HT1080 (cell line): ENCODE data around the gene JAK1. TPM values are rescaled to one million over a fixed set of nuclear protein-coding genes. Genes with fewer than 3 reads are reported as not detected.
"Not testable (repeated sequence)": the region's sequence is repeated elsewhere in the genome, so short reads cannot be mapped to it uniquely, and the experiment has no call there.

Source experiments
- DNase-seq: peaks from one replicate; pipeline ENCODE4 v3.0.0-alpha.2; 2015; ENCODE audit warnings: low read depth
- polyA plus RNA-seq, 2 experiments: library from polyadenylated mRNA; depleted of rRNA; stranded (reverse); fragments of >200 nt; gene quantifications; 2 replicates each; pipeline ENCODE4 v1.2.3, GENCODE V29; 2015
- total RNA-seq: library from RNA; depleted of rRNA; stranded (reverse); fragments of >200 nt; shearing (Covaris generic); gene quantifications from 2 replicates; pipeline ENCODE4 v1.2.3, GENCODE V29; 2014; rRNA removed

The JAK1 gene
- total RNA-seq, result 50.0 and 55.3 TPM in 2 replicates
- polyA plus RNA-seq (2015; cell fraction: cytosol; rRNA removed), result 37.9 and 49.2 TPM in 2 replicates
- 68.8 and 98.1 TPM in 2 replicates for polyA plus RNA-seq (2015; cell fraction: nucleus; rRNA removed)

DNA sequence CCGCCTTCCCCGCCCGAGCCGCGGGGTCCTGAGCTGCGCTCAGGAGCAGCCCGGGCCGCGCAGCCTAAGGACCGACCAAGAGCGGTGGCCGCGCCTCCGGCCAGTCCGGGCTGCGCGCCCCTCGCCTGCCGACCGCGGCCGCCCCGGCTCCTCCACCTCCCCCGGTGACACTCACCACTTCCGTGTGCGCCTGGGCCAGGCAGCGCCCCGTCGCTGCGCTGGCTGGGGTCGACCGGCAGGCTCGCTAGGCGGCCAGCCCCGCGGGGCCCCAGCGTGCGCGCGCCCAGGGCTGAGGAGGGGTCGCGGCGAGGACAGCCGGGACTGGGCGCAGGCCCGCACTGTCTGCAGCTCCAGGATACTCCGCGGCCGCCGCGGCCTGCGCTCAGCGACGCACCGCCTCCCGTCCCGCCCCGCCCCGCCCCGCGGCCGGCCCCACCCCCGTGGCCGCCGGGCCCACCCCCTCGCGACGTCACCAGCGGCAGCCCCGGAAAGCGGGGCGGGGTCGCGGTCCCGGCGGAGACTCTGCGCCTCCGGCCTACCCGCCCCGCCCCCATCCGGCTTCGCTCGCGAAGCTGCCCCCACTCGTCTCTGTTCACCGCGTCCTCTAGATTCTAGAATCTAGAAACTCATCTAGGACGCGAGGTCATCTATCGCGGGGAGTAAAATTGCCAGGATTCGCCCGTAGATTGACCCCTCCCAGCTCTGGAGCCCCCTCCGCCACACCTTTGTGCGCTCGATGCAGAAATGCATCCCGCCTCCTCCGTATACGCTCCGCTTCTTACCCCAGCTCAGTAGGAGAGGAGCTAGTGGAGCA is at the start of gene JAK1:
Gene JAK1, minus strand, starts transcription at position 392 of the 814 bp plus-strand sequence. CDS start 80,285 bp downstream, outside the sequence.
- peak; percentile 59 for DNase-seq

DNA sequence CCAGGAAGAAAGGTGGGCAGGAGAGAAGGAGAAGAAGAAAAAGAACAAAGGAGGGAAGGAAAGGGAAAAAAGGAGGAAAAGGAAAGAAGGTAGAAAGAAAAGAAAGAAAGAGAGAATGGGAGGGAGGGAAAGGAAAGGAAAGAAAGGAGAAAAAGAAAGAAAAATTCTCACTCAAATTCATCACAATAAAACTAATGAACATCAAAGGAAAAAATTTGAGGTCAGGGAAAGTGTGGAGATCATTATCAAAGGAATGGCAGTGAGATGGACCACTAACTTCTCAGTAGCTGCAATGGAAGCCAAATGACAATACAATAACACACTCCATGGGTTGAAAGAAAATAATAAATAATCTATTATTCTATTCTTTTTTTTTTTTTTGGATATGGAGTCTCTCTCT is 48.0 kb upstream of the JAK1 start:
- no peak for DNase-seq

DNA sequence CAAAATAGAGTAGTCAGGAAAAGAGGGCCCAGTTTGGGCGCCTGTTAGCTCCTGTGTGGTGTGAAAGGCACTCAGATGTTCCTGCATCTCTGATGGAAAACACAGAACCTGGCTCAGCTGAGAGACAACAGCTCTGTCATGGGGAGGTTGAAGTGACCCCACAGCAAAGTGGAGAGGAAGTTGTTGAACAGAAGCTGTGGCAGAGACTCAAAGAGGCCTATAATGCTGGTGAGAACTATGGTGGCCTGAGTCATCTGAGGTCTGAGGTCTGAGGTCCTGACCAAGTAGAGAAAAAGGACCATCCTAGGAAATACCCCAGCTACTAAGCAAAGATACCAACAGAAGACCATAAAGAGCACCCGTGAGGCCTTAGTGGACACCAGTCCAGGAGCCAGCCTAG is 45.6 kb upstream of the JAK1 start:
- peak; percentile 10 for DNase-seq

DNA sequence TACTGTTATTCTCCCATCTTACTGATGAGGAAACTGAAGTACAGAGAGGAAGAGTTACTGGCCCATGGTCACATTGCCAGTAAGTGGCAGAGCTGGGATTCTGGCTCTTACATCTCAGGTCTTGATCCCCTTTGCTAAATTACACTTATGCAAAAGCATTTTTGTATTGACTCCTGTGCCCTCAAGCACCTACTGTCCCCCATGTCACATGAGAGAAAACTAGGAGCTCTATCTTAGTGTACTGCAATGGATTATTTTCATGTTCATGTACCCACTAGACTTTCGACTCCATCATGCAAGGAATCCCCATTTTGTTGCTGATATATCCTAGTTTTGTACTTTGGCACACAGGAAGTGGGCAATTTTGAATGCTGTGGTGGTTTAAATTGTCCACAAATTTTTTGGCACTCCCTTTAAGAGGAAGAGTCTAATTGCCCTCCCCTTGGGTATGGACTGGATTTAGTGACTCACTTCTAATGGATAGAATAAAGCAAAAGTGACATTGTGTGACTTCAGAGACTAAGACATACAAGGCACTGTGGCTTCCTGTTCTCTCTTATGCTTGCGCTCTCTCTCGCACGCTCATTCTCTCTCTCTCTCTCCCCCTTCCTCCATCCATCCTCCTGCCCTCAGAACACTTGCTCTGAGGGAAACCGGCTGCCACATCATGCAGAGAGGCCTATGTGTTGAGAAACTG is 43.5 kb upstream of the JAK1 start:
- DNase-seq, result peak; percentile 23

DNA sequence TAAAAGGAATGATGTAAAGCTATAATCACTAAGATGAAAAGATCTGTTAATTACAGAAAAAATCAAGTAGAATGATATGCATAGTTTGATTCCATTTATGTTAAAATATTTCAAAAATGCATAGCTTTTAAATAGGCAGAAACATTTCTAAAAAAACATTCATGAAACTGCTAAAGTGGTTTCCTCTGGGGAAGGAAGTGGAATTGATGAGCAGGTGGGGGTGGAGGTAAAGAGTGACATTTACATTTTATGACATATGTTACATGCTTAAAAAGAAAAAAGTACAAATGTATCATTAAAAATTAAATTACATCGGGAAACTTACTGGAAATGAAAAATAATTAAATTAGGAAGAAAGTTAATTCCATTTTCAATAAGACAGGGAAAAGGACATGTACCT is 42.8 kb upstream of the JAK1 start:
- no peak for DNase-seq

DNA sequence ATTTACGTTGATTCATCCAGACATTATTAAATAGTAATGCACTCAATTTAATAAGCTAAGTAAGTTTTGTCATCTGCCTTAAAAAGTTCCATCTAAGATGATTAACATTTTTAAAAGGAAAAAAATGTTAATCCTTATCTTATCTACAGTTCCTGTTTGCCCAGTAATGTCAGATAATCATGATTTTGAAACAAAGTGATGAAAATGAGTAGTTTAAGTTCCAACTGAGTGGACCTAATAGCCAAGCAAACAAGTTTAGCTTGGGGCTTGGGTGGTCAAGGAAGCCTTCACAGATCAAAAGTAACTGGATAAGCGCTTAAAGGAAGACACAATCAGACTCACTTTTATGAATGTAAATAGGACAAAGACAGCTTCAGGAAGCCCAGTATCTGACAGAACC is 40.5 kb upstream of the JAK1 start:
- no peak for DNase-seq

DNA sequence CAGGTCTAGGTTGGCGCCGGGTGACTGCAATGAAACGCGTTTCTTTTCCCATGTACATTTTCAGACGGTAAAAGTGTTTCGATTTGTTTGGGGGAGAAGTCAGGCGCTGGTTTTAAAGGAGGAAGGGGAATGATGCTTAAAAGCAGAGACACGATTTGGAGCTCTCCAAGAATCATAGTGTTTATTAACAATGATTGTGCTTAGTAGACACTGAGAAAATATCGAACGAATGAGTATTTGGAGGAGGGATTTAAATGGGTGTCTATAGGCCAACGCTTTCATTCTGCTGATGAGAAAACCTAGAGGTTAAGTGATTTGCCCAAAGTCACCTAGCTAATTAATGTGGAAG is 36.9 kb upstream of the JAK1 start:
- no peak for DNase-seq

DNA sequence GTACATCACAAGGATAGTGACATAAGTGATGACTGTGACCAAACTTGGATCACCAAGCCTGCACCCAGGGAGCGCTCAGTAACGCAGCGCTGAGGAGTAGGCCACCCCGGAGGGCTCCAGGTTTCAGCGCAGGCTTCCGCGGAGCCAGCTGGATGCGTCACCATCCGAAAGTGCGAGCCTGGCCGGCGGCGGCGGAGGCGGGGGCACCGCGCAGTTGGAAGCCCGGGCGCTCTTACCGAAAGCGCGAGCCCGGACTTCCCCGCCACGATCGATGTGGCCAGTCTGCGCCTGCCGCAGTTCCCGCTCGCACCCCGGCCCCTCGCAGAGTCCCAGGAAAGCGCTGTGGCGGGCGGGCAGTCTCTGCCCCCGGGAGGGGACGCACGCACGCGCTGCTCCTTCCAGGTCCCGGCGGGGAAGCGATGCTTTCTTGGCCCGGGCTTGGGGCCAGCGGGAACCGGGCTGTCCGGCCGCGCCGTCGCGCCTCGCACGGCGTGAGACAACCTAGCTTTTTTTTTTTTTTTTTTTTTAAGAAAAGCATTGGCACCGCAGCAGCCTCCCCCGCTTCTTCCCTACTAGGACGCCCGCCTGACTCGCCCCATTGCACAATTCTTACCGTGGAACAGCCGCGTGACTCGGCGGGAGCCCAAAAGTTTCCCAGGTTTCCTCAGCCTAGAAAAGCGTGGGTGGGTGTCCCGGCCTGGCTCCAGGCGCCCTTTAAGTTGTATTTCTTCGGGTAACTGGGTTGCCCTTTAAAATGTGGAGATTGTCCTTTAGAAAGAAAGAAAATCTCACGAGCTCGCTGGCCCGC is 36.4 kb upstream of the JAK1 start:
- peak; percentile 40 for DNase-seq

DNA sequence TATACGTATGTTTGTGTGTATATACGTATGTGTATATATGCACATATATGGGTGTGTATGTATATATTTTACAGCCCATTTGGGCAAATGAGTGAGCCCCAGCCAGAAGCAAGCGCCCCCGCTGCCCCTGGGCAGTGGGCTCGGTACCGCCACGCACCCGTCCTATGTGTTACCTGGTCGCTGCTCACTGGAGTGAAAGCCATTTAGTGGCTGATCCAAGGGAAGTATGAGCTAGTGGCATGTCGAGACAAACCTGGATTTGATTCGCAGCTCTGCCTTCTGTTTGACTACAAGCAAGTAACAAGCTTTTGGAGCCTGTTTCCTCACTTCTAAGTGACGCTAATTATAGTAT is 35.8 kb upstream of the JAK1 start:
- DNase-seq, result no peak

DNA sequence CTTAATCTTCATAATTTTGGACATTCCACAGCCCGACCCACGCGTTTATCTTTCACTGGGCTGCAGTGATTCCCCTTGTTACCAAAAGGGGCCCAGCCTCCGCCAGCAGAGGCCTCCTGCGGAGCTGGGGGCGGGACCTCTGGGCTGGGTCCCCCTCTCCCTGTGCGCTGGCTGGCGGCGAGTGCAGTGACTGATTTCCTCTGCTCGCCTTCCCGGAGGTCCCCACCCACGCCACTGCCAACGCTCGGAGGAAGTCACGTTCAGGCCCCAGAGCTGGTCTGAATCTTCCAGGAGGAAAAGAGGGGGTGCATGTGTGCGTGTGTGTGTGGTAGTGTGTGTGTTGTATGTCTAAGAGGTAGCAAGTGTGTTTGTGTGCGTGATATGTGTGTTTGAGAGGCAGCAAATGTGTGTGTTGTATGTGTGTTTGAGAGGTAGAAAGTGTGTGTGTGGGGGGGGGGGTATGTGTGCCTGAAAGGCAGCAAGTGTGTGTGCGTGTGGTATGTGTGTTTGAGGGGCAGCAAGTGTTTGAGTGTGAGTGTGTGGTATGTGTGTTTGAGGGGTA is 35.0 kb upstream of the JAK1 start:
- no peak for DNase-seq

DNA sequence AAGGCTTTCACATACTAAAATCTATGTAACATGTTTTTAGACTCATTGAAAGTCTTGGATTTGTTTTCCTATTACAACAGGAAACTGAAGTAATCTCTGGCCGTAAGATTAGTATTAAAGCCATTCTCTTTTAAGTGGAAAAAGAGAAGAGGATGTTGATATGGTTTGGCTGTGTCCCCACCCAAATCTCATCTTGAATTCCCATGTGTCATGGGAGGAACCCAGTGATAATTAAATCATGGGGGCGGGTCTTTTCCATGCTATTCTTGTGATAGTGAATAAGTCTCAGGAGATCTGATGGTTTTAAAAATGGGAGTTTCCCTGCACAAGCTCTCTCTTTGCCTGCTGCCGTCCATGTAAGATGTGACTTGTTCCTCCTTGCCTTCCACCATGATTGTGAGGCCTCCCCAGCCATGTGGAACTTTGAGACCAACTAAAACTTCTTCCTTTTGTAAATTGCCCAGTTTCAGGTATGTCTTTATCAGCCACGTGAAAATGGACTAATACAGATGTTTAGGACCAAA is 32.1 kb upstream of the JAK1 start:
- not testable (repeated sequence) for DNase-seq

DNA sequence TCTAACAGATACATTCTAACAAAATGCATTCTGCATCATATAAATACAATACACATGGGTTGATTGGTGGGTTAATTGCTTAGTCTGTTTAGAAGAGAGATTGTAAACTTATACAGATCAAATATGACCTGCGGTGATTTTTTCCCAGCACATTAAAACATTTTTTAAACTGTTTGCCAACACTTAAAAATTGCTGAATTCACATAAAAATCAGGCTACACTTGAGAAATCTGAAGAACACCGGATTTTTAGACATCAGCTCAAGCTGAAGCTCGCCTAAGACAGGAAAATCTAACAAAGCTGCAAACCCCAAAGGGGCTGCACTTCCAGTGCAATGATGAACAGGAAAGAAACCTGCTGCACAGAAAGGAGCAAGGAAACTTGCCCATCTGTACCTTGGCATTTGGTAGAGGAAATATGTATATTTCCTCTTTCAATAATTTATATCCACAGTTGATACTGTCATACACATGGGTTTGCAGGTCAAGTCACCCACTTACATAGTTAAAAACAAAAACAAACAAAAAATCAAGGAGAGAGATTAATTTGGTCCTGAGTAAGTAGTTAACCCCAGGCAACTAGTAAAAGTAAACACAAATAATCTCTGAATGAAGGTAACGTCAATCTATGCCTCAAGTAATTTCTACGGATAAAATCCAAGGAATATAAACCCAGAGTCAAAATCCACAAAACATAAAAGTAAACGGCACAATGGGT is 30.4 kb upstream of the JAK1 start:
- no peak for DNase-seq

DNA sequence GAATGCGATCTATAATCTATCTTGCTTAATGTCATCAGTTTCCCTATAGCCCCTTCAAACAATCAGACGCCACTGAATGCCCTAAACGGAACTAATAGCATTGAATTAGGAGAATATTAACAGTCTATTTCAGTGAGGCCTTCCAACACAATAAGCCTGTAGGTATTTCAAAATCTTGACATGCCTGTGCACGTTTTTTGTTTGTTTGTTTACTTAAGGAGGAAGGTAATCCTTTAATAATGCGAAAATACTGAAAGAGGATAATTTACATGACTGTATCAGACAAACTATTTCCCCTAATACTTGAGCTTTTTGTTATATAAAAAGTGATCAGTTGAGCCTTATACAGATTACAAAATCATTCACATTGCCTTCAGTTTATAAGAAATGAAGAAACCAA is 29.0 kb upstream of the JAK1 start:
- DNase-seq, result no peak

DNA sequence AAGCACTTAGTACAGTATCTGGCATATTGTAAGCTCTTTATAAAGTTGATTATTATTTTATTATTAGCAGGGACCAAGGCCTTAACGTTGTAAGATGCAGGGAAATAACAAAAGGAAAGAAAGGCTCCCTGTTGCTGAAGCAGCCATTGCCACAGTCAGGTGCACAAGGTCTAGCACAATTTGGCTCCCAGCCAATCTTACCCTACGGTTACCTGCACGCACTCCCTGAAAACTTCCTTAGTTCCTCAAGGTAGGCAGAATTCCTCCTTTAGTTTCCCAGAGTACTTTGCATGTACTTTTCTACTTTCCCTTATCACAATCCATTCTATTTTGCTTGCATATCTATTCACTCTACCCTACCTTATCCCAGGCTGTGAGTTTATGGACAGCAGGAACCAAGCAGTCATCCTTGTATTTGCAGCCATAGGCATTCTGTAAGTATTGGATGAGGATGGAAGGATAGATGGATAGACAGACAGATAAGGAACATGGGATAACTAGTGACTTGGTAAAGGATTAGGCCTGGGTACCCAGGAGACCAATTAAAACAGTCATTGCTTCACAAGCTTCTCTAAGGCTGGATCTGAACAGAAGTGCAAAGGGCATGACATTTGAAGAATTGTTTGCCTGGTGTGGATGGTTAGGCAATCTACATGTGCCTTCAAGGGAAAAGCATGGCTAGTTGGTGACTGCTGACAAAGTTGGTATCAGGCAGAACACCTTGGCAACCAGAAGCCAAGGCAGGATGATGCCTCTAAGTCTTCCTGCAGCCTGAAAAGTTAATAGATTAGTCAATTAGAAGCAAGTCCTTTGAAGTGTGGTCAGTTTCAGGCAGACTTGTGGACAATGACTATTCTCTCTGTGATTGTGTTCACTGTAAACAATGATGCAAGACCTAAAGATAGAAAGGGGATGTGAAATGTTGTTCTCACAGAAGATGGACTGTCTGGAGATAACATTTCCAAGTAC is 20.8 kb upstream of the JAK1 start:
- no peak for DNase-seq

DNA sequence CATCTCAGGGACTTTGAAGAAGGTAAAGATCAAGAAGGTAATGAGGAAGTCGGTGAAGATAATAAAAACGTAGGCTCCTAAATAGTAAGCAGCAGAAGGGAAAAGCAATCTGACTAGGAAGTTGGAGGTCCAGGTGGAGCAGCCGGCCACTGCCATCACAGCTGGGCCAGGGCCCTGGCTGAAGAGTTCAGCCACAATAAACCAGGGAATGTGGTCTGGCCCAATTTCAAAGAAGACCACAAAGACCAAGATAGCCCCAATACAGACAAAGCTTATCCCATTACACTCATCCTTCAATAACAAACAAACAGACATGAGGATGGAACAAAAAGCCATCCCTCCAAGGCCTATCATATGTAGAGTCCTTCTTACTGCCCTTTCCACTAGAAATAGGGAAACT is 18.4 kb upstream of the JAK1 start:
- no peak for DNase-seq

DNA sequence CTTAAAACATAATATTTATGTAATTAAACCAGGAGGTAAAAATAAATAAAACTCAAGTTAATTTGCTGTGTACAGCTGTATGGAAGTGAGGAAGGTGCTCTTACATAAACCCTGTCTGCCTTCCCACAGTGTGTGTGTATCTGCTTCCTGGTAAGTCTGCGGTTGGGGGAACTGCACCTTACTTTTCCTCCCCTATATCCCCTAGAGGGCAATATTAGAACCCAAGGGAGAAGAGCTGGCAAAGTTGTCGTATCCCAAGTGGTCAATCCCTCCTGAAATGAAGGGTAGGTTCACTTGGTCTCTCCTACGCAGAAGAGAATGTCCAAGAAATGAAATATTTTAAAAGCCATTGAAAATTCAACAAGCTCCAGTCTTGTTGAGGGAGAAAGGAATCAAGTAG is 17.8 kb upstream of the JAK1 start:
- no peak for DNase-seq

DNA sequence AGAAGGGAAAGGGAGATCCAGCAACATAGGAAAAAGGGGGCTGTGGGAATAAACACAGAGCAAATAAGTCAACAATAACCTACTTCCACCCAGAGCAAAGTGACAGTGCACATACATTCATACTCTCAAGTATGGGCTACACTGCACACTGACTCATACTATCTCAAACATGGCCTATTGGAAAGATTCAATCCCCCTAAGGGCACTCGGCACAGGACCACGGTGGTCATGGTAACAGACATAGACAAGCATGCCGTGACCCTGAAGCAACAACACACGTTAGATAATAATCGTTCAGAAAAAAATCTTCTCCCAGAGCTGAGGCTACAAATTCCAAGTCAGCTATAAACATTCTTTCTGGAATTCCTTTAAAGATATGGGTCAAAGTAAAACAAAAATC is 16.8 kb upstream of the JAK1 start:
- peak; percentile 28 for DNase-seq

DNA sequence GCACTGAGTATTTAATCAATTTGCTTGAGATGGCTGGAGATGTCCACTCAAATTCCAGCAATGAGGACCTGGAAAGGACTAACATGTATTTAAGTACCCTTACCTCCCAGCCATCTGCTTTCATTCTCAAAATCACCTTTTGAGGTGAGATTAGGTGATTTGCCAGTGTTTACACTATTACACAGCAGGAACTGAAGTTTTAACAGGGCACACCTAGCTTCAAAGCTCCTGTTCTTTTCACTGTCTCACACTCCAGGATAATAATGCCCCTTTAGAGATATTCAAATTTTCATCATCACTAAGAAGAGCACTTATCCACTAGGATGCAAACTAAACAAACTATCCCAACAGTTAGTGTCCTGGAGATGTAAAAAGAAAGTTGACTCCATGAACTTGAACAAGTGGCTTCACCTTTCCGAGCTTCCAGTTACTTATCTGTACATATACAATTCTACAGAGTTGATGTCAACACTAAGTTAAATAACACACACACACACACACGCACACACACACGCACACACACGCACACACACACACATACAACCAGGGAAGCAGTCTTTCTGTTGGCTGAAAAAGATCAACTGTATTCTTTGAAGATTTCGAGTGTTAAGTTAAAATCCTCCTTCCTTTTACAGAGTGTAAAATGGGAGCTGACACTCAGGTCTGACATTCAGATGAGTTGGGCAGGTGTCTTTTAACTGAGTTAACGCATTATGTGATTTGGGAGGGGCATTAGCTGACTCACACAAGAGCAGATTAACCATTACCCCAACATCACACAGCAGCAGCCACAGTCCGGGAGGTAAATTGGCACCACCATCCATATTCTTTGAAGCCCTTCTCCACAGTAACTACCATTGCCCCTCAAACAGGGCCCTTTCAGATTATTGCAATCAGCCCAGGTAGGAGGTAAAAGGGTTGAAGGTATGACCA is 15.5 kb upstream of the JAK1 start:
- no peak for DNase-seq
